Lower leg skin (tissue), 4 donors: ENCODE results near the gene ETFA. TPM values are rescaled to one million over a fixed set of nuclear protein-coding genes. Genes with fewer than 3 reads are reported as not detected.

Experiments
- DNase-seq, 2 donors: peaks; one replicate each; pipeline ENCODE4 v3.0.0-alpha.2; 2019; ENCODE audit warnings: low spot score in 2 of 2
- H3K4me3 ChIP-seq: fragments of 200-600 bp; sonication (generic); 2 replicates; pipeline ENCODE4 v1.5.1; 2017; ENCODE audit warnings: mild to moderate bottlenecking, low read depth; ENCODE audit not compliant: poor library complexity, severe bottlenecking
- CTCF ChIP-seq, 3 donors: fragments of 450-650 bp; IDR thresholded peaks; one replicate each; pipeline ENCODE4 v1.5.1; 2016; ENCODE audit warnings: antibody characterized with exemption in 3 of 3, mild to moderate bottlenecking in 3 of 3, moderate library complexity in 2 of 3
- POLR2A ChIP-seq, 2 donors: fragments of 450-650 bp; IDR thresholded peaks; one replicate each; pipeline ENCODE4 v1.6.1; 2016 to 2017; ENCODE audit warnings: antibody characterized with exemption in 2 of 2, mild to moderate bottlenecking in 1 of 2, moderate library complexity in 1 of 2
- WGBS, 2 donors: methylation state at CpG; one replicate each; pipeline ENCODE4 v1.1.5; 2018; 5-methylcytosine and 5-hydroxymethylcytosine counted together
- intact Hi-C: fragments of 100-400 bp; cut with DNase I; formaldehyde crosslinking; loops from one replicate; pipeline ENCODE4 v1.15.0; 2023; ENCODE audit warnings: low total_unique reads
- total RNA-seq, 4 donors: library from RNA; depleted of rRNA; stranded (reverse); fragments of >200 nt; gene quantifications; one replicate each; pipeline ENCODE4 v1.1.0, GENCODE V29; 2016

ETFA gene
- total RNA-seq, 4 donors from 2014 or later: 65.1 to 110 (median 67.5) TPM

GRCh38 chr15:76335307-76336253 lies 24.3 kb upstream of the ETFA start:
- TF ChIP-seq CTCF (IDR thresholded peaks at IDR 0.05): no peak
- no peak overlapping the region for H3K4me3 ChIP-seq
- intact Hi-C loops: no loop called here
- 12 to 15% methylated on average over 36 to 39 of the region's 39 CpGs for WGBS, 2 donors
- peak in 1 of 2 donors; percentile 81 for DNase-seq

- TF ChIP-seq POLR2A (IDR thresholded peaks at IDR 0.05): no peak
- no peak for TF ChIP-seq CTCF (IDR thresholded peaks at IDR 0.05)
- WGBS, 2 donors: 33 to 41% methylated on average over 44 of the region's 44 CpGs
- no peak overlapping the region for H3K4me3 ChIP-seq
- intact Hi-C loops: no loop called here
- DNase-seq: peak in 1 of 2 donors; percentile 63
Observed at GRCh38 chr15:76334438-76335306, 23.4 kb upstream of the ETFA start.

GRCh38 chr15:76333720-76334437 lies 22.6 kb upstream of the ETFA start:
- TF ChIP-seq CTCF (IDR thresholded peaks at IDR 0.05) (no peak), POLR2A (IDR thresholded peaks at IDR 0.05) (no peak)
- DNase-seq: peak in 1 of 2 donors; percentile 77
- H3K4me3 ChIP-seq: no peak overlapping the region
- intact Hi-C loops: no loop called here
- 53 to 65% methylated on average over 9 of the region's 9 CpGs for WGBS, 2 donors

GRCh38 chr15:76333309-76333708 lies 22.0 kb upstream of the ETFA start:
- intact Hi-C loops: no loop called here
- H3K4me3 ChIP-seq: no peak overlapping the region
- TF ChIP-seq CTCF (IDR thresholded peaks at IDR 0.05) (no peak), POLR2A (IDR thresholded peaks at IDR 0.05) (no peak)
- peak in 1 of 2 donors; percentile 37 for DNase-seq
- 100% methylated on average over 1 of the region's 1 CpG for WGBS, 2 donors

- DNase-seq: peak in 1 of 2 donors; percentile 65
- intact Hi-C loops: no loop called here
- no peak overlapping the region for H3K4me3 ChIP-seq
- no peak for TF ChIP-seq POLR2A (IDR thresholded peaks at IDR 0.05)
- TF ChIP-seq CTCF (IDR thresholded peaks at IDR 0.05): no peak
- WGBS, 2 donors: 100% methylated on average over 1 of the region's 1 CpG
Observed at GRCh38 chr15:76332796-76333195, 21.5 kb upstream of the ETFA start.
